Neural progenitor cell (in vitro differentiated cells): Measurements from ENCODE around the gene NOLC1. TPM values are rescaled to one million over a fixed set of nuclear protein-coding genes. Genes with fewer than 3 reads are reported as not detected.

Source experiments
- DNase-seq: peaks from one replicate; pipeline ENCODE4 v3.0.0-alpha.2; 2016; ENCODE audit warnings: low spot score
- H2AFZ ChIP-seq: fragments of 200-600 bp; sonication (generic); replicated peaks from 2 replicates; pipeline ENCODE4 v1.6.1; 2016; ENCODE audit warnings: antibody characterized with exemption
- H3F3A ChIP-seq: fragments of 200-600 bp; sonication (generic); 2 replicates; pipeline ENCODE4 v1.6.1; 2016; ENCODE audit warnings: antibody characterized with exemption, low read depth
- H3K27ac ChIP-seq: fragments of 200-600 bp; sonication (generic); 2 replicates; pipeline ENCODE4 v1.5.1; 2016; ENCODE audit warnings: mild to moderate bottlenecking
- H3K27me3 ChIP-seq: fragments of 200-600 bp; sonication (generic); 2 replicates; pipeline ENCODE4 v1.6.1; 2016; ENCODE audit warnings: mild to moderate bottlenecking, moderate library complexity
- H3K36me3 ChIP-seq: fragments of 200-600 bp; sonication (generic); 2 replicates; pipeline ENCODE4 v1.5.1; 2016
- H3K4me1 ChIP-seq: fragments of 200-600 bp; sonication (generic); 2 replicates; pipeline ENCODE4 v1.6.1; 2016; ENCODE audit warnings: mixed run types
- H3K4me2 ChIP-seq: fragments of 200-600 bp; sonication (generic); 2 replicates; pipeline ENCODE4 v1.6.1; 2016
- H3K4me3 ChIP-seq: fragments of 200-600 bp; sonication (generic); 2 replicates; pipeline ENCODE4 v1.5.1; 2016
- H3K79me2 ChIP-seq: fragments of 200-600 bp; sonication (generic); 2 replicates; pipeline ENCODE4 v1.6.1; 2016; ENCODE audit warnings: low read depth
- H3K9ac ChIP-seq: fragments of 200-600 bp; sonication (generic); 2 replicates; pipeline ENCODE4 v1.6.1; 2016
- H3K9me3 ChIP-seq: fragments of 200-600 bp; sonication (generic); 2 replicates; pipeline ENCODE4 v1.5.1; 2016; ENCODE audit warnings: low read depth
- H4K20me1 ChIP-seq: fragments of 200-600 bp; sonication (generic); 2 replicates; pipeline ENCODE4 v1.6.1; 2016; ENCODE audit warnings: low read depth
- H3K27ac Mint-ChIP-seq: 3 replicates; pipeline ENCODE4 v1.8.0; 2021; ENCODE audit warnings: mixed read lengths
- H3K27me3 Mint-ChIP-seq: 2 replicates; pipeline ENCODE4 v1.8.0; 2022; ENCODE audit warnings: low read depth, mild to moderate bottlenecking, inconsistent platforms, moderate library complexity, mixed read lengths; ENCODE audit not compliant: insufficient read depth
- H3K36me3 Mint-ChIP-seq: 3 replicates; pipeline ENCODE4 v1.8.0; 2021; ENCODE audit warnings: mixed read lengths
- H3K4me1 Mint-ChIP-seq: 3 replicates; pipeline ENCODE4 v1.8.0; 2021; ENCODE audit warnings: mixed read lengths
- H3K4me3 Mint-ChIP-seq: 3 replicates; pipeline ENCODE4 v1.8.0; 2021; ENCODE audit warnings: mild to moderate bottlenecking, moderate library complexity, mixed read lengths
- H3K9me3 Mint-ChIP-seq: 3 replicates; pipeline ENCODE4 v1.8.0; 2020; ENCODE audit warnings: mixed read lengths
- CTCF ChIP-seq: fragments of 200-600 bp; sonication (generic); IDR thresholded peaks from 2 replicates; pipeline ENCODE4 v1.5.1; 2017; ENCODE audit warnings: antibody characterized with exemption, mild to moderate bottlenecking
- EZH2 ChIP-seq: fragments of 200-600 bp; sonication (generic); IDR thresholded peaks from 2 replicates; pipeline ENCODE4 v1.6.1; 2017; ENCODE audit warnings: antibody characterized with exemption, mild to moderate bottlenecking, moderate library complexity
- EZH2phosphoT487 ChIP-seq: fragments of 200-600 bp; sonication (generic); IDR thresholded peaks from 2 replicates; pipeline ENCODE4 v1.6.1; 2017; ENCODE audit warnings: antibody characterized with exemption
- total RNA-seq: library from RNA; depleted of rRNA; stranded (reverse); fragments of >200 nt; gene quantifications from 2 replicates; pipeline ENCODE4 v1.2.3, GENCODE V29; 2015; ENCODE audit warnings: low replicate concordance

NOLC1 gene
- total RNA-seq, 1 donor from 2014 or later: 80.6 TPM

GRCh38 chr10:102115775-102116174, 36.4 kb upstream of the NOLC1 start:
- H3K36me3 Mint-ChIP-seq: peaks cover 4% of the 10 kb centered on the region
- peaks cover 59% of the 10 kb centered on the region for H3F3A ChIP-seq
- peaks cover 54% of the 10 kb centered on the region for H3K4me1 ChIP-seq
- H3K4me2 ChIP-seq: peak overlapping the region; percentile 100
- no peak overlapping the region for H2AFZ ChIP-seq
- no peaks in the 10 kb centered on the region for H3K27me3 ChIP-seq
- peak overlapping the region; percentile 82 for H3K27ac ChIP-seq
- H3K4me3 Mint-ChIP-seq: peak overlapping the region; percentile 95
- no peak overlapping the region for H3K9ac ChIP-seq
- no peaks in the 10 kb centered on the region for H3K36me3 ChIP-seq
- peaks cover 63% of the 10 kb centered on the region for H3K4me1 Mint-ChIP-seq
- TF ChIP-seq CTCF: no peak
- TF ChIP-seq EZH2phosphoT487: no peak
- TF ChIP-seq EZH2: no peak
- no peaks in the 10 kb centered on the region for H3K9me3 Mint-ChIP-seq
- no peak for DNase-seq
- peak overlapping the region; percentile 88 for H3K4me3 ChIP-seq
- H3K27me3 Mint-ChIP-seq: peaks cover 4% of the 10 kb centered on the region
- peak overlapping the region; percentile 91 for H3K27ac Mint-ChIP-seq
- no peaks in the 10 kb centered on the region for H3K9me3 ChIP-seq
- H3K79me2 ChIP-seq: peaks cover 90% of the 10 kb centered on the region
- peaks cover 43% of the 10 kb centered on the region for H4K20me1 ChIP-seq

- peaks cover 6% of the 10 kb centered on the region for H3K27me3 Mint-ChIP-seq
- H3K4me1 Mint-ChIP-seq: peaks cover 72% of the 10 kb centered on the region
- H3K36me3 Mint-ChIP-seq: no peaks in the 10 kb centered on the region
- H3K9me3 Mint-ChIP-seq: no peaks in the 10 kb centered on the region
- H3K9ac ChIP-seq: no peak overlapping the region
- H3K27ac ChIP-seq: peak overlapping the region; percentile 81
- peak overlapping the region; percentile 32 for H3K4me3 ChIP-seq
- DNase-seq: no peak
- H3K9me3 ChIP-seq: no peaks in the 10 kb centered on the region
- no peaks in the 10 kb centered on the region for H3K27me3 ChIP-seq
- H3K4me2 ChIP-seq: peak overlapping the region; percentile 89
- no peak overlapping the region for H2AFZ ChIP-seq
- H3K4me1 ChIP-seq: peaks cover 60% of the 10 kb centered on the region
- peak overlapping the region; percentile 67 for H3K4me3 Mint-ChIP-seq
- H4K20me1 ChIP-seq: peaks cover 34% of the 10 kb centered on the region
- TF ChIP-seq EZH2 (no peak), EZH2phosphoT487 (no peak), CTCF (no peak)
- peaks cover 81% of the 10 kb centered on the region for H3K79me2 ChIP-seq
- H3K36me3 ChIP-seq: no peaks in the 10 kb centered on the region
- H3F3A ChIP-seq: peaks cover 67% of the 10 kb centered on the region
- peak overlapping the region; percentile 31 for H3K27ac Mint-ChIP-seq
Measured at GRCh38 chr10:102116656-102117055, 35.5 kb upstream of the NOLC1 start.

- Histone ChIP-seq H3K4me2 (peak overlapping the region; percentile 89), H3K27me3 (no peaks in the 10 kb centered on the region), H3K4me1 (peaks cover 66% of the 10 kb centered on the region), H3K27ac (peak overlapping the region; percentile 81), H3K9ac (no peak overlapping the region), H3K4me3 (peak overlapping the region; percentile 32), H4K20me1 (peaks cover 25% of the 10 kb centered on the region), H2AFZ (no peak overlapping the region), H3K9me3 (no peaks in the 10 kb centered on the region), H3F3A (peaks cover 77% of the 10 kb centered on the region), H3K79me2 (peaks cover 72% of the 10 kb centered on the region), H3K36me3 (no peaks in the 10 kb centered on the region)
- TF ChIP-seq EZH2 (no peak), EZH2phosphoT487 (no peak), CTCF (peak; percentile 32)
- Mint-ChIP-seq H3K4me3 (peak overlapping the region; percentile 91), H3K27me3 (peaks cover 6% of the 10 kb centered on the region), H3K9me3 (no peaks in the 10 kb centered on the region), H3K27ac (peak overlapping the region; percentile 84), H3K4me1 (peaks cover 74% of the 10 kb centered on the region), H3K36me3 (no peaks in the 10 kb centered on the region)
- DNase-seq: peak; percentile 69
Measured at GRCh38 chr10:102117391-102118159, 34.6 kb upstream of the NOLC1 start.
